Activated T-cell treated with anti-CD3 and anti-CD28 coated beads for 48 hours (primary cell): ENCODE data around the gene FAM111A.

ENCODE experiments used
- DNase-seq: peaks from one replicate; pipeline ENCODE4 v3.0.0-alpha.2; 2020; ENCODE audit warnings: low read depth

The FAM111A gene

GRCh38 chr11:59180168-59180776, 37.6 kb downstream of the FAM111A start:
- DNase-seq: no peak

- no peak for DNase-seq
Measured at GRCh38 chr11:59180907-59181306, 38.3 kb downstream of the FAM111A start.

GRCh38 chr11:59181746-59182456, 39.2 kb downstream of the FAM111A start:
- no peak for DNase-seq

GRCh38 chr11:59182457-59183151, 39.9 kb downstream of the FAM111A start:
- DNase-seq: no peak

GRCh38 chr11:59183771-59184170, 41.1 kb downstream of the FAM111A start:
- no peak for DNase-seq

- DNase-seq: no peak
Measured at GRCh38 chr11:59184691-59185339, 42.2 kb downstream of the FAM111A start.

- DNase-seq: no peak
Measured at GRCh38 chr11:59185386-59185945, 42.8 kb downstream of the FAM111A start.

- peak; percentile 50 for DNase-seq
Measured at GRCh38 chr11:59186130-59186594, 43.5 kb downstream of the FAM111A start.

GRCh38 chr11:59187035-59187434, 44.4 kb downstream of the FAM111A start:
- no peak for DNase-seq

GRCh38 chr11:59187587-59187986, 44.9 kb downstream of the FAM111A start:
- DNase-seq: no peak

GRCh38 chr11:59188954-59189353, 46.3 kb downstream of the FAM111A start:
- DNase-seq: no peak

GRCh38 chr11:59189986-59190385, 47.3 kb downstream of the FAM111A start:
- DNase-seq: no peak

- DNase-seq: no peak
Measured at GRCh38 chr11:59191095-59191494, 48.4 kb downstream of the FAM111A start.

- DNase-seq: no peak
Measured at GRCh38 chr11:59191890-59192289, 49.2 kb downstream of the FAM111A start.

- DNase-seq: no peak
Measured at GRCh38 chr11:59192446-59193020, 49.9 kb downstream of the FAM111A start.

GRCh38 chr11:59193587-59194130, 51.0 kb downstream of the FAM111A start:
- no peak for DNase-seq

- no peak for DNase-seq
Measured at GRCh38 chr11:59195586-59195985, 52.9 kb downstream of the FAM111A start.

- DNase-seq: no peak
Measured at GRCh38 chr11:59196777-59197176, 54.1 kb downstream of the FAM111A start.

GRCh38 chr11:59197991-59198390, 55.3 kb downstream of the FAM111A start:
- no peak for DNase-seq

- no peak for DNase-seq
Measured at GRCh38 chr11:59198726-59199125, 56.1 kb downstream of the FAM111A start.

GRCh38 chr11:59199546-59200422, 57.1 kb downstream of the FAM111A start:
- no peak for DNase-seq
